Dermis microvascular lymphatic vessel endothelial cell (primary cell): ENCODE data around the gene ACAA1. TPM values are rescaled to one million over a fixed set of nuclear protein-coding genes. Genes with fewer than 3 reads are reported as not detected.

Source experiments
- DNase-seq, 2 donors: peaks; one replicate each; pipeline versions ENCODE4 v3.0.0 to v3.0.0-alpha.2; 2010; ENCODE audit warnings: low read depth in 2 of 2
- total RNA-seq: library from RNA; depleted of rRNA; stranded (reverse); fragments of >200 nt; gene quantifications from 2 replicates; pipeline ENCODE4 v1.2.1, GENCODE V29; 2014

The ACAA1 gene
- total RNA-seq, 1 donor from 2014 or later: 34.9 TPM

DNA sequence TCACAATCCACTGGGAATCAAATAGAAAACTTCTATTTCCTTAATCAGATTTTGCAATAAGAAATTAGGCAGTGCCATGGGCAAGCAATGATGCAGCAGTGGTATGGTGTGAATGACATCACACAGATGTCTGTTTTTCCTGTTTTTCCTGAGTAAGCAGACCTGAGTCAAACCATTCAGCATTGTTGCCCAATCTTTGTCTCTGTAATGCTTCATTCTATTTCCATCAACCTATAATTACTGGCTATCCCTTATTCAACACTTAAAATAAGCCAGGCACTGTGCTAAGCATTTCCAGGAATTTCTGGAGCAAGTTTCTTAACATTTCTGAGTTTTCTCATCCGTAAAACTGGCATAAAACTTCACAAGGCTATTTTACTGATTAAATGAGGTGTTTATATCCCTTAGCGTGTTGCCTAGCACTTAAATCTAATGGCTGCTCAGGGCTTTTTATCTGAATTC is 17.1 kb upstream of the ACAA1 start:
- DNase-seq: peak; percentile 45 to 57

DNA sequence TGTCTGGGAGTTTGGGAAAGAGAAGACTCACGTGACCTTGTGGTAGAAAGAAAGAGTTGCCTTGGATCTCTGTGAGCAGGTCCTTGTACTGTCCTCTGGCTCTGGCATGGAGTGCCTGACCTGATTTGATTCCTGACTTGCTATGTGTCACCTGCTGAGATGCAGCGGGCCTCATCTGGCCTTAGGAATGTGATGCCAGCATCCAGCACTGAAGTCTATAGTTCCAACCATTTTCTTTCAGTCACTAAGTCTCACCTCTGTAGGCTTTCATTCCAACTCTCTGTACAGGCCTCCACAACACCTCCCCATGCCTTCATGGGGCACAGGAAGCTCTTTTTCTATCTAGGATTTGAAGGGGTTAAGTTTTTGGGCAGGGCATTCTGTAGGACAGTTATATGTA is 16.3 kb upstream of the ACAA1 start:
- DNase-seq: no peak

DNA sequence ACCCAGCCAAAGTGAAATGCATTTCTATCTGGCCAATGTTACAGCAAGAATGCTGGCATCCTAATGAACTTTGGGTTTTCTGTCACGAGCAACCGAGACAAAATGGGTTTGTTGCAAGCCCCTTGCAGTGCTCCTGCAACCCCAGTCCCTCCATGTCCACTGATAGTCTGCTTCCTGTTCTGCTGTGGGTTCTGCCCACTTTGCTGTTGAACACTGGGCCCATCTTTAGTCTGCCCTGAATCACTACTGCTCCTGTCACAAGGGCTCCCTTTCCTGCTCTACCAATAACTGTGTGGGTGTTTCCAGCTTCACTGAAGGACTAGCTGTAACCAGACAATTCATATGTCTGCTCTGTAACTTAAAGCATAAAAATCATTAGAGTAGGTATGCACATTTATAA is 15.7 kb upstream of the ACAA1 start:
- DNase-seq: no peak

DNA sequence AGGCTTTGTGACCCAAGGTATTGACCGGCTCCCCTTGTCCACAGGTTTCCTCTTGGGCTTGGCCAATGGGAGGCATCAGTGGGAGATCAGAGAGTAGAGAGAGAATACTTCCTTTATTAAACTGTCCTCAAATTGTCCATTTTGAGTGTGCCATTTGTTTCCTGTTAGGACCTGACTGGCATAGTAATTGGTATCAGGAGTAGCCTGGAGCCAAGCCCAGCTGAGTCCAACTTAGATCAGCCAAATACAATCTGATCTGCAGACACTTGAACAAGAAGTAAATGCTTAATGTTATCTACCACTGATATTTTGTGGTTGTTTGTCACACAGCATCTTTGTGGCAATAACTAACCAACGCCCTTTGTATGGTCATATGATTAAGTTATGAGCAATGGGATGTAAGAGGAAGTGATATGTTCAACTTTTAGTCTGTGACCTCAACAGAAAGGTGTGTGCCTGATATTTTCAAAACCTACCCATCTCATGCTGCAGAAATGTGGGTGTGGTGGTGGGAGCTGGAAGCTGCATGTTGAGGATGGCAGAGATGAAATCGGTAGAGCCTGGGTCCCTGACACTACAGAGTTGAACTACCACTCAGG is 14.8 kb upstream of the ACAA1 start:
- DNase-seq: no peak

DNA sequence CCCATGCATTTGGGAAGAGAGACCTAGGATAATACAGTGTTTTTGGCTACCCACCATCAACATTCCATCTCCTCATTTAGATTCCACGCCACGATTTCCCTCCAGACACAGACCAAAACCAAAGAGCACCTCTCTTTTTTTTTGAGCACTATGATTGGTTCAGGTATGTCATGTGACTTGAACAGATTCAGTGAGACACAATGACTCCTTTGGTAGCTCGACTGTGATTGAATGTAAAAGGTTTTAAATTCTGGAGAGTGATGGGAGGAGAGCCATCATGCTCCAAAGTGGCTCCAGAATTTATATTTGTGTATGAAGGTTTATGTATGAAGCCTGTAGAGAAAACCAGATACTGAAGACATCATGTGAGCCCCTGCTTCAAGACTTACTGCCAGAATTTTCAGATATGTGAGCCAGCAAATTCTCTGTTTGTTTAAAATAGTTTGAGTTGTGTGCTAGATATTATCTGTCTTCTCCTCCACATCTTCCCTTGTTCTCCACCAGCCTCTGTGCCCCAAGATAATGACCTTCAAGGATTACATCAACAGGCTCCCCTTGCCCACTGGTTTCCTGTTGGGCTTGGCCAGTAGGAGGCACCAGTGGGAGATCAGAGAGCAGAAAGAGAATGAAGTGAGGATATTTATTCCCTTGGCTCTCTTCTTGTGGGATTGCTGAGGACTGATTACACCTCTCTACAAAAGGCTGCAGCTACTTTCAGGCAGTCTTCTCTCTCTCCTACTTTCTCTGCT is 14.0 kb upstream of the ACAA1 start:
- DNase-seq: no peak

DNA sequence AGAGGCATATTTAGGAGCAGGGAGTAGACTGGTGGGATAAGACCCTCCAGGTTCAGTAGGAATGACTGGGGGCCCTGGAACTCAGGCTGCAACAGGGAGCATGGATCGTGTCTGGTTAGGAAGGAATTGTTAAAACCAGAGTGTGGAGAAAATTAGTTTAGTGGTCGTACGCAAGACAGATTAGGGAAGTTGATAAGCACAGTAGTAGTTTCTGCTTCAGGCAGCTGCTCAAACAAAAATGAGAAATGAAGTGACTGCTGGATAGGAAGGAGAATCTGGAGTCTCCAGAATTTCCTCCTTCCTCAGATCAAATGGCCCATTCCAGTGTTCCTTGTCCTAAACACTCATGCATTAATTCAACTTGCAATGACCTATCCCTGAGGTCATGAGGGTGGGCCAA is 12.8 kb upstream of the ACAA1 start:
- DNase-seq: no peak

DNA sequence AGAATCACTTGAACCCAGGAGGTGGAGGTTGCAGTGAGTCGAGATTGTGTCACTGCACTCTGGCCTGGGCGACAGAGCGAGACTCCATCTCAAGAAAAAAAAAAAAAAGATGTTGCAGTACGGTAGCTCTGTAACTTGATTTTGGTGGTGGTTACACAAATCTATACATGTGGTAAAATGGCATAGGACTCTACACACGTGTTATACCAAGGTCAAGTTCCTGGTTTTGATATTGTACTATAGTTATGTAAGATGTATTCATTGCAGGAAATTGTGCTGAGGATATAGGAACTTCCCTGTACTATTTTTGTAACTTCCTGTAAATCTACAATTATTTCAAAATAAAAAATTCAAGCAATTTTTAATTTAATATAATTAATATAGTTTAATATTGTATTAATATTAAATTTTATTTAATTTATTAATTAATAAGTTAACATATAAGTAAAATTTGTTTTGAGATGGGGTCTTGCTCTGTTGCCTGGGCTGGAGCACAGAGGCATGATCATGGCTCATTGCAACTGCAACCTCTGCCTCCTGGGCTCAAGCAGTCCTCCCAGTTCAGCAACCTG is 11.5 kb upstream of the ACAA1 start:
- no peak for DNase-seq

DNA sequence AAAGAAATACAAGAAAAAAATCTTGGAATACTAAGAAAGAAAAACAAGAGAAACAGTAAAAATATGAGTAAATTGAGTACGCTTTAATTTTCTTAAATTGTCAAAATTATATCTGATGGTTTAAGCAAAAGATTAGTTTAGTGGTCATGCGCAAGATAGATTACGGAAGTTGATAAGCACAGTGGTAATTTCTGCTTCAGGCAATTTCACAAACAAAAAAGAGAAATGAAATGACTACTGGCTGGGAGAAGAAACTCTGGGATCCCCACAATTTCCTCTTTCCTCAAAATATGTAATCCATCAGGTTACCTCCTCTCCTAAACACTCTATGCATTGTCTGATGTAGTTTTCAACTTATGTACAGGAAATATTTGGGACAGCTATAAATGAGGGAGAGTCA is 10.5 kb upstream of the ACAA1 start:
- no peak for DNase-seq

DNA sequence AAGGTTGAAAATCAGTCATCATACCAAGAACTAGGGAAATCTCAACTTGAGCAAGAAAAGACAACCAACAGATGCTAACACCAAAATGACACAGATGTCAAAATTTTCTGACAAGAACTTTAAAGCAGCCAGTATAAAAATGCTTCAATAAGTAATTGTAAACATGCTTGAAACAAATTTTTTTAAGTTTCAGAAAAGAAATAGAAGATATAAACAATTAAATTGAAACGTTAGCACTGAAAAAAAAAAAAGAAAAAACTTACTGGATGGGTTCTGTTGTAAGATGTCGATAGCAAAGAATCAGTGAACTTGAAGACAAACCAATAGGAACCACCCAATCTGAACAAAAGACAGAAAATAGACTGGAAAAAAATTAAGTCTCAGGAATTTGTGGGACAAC is 9.6 kb upstream of the ACAA1 start:
- DNase-seq: no peak

DNA sequence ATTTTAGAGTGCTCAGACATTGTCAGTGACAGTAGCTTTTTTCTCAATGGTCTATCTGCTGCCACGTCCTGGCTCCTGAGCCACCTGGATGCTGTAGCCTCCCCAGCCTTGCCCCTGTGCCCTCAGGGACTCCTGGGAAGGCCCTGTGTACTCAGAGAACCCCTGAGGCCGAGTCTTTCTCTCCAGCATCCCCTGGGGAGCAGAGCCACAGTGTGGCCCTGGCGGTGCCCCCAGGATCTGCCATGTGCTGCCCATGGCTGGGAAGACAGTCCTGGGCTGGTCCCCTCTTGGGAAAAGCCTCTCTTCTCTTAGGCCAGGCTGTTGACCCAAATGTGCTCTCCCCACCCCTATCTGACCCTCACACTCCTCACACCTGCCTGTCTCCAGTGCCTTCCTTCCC is 6.6 kb upstream of the ACAA1 start:
- no peak for DNase-seq

DNA sequence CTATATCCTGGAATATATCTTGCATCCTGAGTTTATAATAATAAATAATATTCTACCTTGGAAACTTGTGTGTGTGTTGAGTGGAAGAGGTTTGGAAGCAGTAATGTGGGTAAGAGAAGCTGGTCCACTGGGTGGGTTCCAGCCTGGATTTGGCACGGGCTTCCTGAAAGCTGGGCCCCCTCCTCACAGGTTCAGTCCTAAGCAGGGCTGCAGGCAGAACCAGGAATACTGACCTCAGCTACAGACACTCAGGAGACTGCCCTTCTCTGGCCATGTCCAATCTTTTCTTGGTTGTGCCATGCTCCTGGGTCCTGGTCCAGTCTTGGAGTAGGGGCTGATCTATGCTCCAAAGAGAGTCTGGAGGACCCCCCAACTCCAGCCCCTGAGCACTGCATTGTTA is 6.0 kb upstream of the ACAA1 start:
- DNase-seq: no peak

DNA sequence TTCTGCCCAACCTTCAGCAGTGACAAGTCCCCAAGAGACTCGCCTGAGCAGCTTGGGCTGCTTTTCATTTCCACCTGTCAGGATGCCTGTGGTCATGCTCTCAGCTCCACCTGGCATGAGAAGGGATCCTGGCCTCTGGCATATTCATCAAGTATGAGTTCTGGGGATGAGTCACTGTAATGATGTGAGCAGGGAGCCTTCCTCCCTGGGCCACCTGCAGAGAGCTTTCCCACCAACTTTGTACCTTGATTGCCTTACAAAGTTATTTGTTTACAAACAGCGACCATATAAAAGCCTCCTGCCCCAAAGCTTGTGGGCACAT is 5.0 kb upstream of the ACAA1 start:
- DNase-seq: no peak

DNA sequence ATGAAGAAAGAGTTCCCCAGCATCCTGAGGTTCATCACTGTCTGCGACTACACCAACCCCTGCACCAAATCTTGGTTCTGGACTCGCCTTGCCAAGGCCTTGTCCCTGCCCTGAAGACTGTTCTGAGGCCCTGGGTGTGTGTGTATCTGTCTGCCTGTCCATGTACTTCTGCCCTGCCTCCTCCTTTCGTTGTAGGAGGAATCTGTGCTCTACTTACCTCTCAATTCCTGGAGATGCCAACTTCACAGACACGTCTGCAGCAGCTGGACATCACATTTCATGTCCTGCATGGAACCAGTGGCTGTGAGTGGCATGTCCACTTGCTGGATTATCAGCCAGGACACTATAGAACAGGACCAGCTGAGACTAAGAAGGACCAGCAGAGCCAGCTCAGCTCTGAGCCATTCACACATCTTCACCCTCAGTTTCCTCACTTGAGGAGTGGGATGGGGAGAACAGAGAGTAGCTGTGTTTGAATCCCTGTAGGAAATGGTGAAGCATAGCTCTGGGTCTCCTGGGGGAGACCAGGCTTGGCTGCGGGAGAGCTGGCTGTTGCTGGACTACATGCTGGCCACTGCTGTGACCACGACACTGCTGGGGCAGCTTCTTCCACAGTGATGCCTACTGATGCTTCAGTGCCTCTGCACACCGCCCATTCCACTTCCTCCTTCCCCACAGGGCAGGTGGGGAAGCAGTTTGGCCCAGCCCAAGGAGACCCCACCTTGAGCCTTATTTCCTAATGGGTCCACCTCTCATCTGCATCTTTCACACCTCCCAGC is 4.4 kb upstream of the ACAA1 start:
- DNase-seq: no peak

DNA sequence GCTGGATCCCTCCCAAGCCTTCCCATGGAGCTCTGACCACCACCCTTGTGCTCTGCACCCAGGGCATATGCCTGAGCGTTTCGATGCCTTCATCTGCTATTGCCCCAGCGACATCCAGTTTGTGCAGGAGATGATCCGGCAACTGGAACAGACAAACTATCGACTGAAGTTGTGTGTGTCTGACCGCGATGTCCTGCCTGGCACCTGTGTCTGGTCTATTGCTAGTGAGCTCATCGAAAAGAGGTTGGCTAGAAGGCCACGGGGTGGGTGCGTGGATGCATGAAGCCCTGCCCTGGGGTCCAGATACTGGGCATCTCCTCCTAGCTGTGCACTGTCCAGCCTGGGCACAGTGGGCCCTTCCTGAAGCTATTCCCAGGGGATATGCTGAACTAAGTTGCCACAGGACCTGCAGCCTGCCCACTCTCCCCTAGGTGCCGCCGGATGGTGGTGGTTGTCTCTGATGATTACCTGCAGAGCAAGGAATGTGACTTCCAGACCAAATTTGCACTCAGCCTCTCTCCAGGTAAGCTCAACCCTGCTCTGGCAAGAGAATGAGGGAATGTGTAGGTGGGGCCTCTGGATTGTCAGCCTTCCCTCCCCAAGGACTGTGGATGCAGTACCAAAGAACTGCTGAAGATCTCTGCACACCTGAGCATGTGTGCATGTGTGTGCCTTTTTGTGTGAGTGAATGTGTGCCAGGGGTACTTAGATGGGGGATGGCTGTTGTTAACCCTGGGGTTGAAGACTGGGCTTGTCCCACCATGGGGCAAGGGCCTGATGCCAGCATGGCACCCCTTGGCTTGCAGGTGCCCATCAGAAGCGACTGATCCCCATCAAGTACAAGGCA is 3.6 kb upstream of the ACAA1 start:
- DNase-seq: no peak

DNA sequence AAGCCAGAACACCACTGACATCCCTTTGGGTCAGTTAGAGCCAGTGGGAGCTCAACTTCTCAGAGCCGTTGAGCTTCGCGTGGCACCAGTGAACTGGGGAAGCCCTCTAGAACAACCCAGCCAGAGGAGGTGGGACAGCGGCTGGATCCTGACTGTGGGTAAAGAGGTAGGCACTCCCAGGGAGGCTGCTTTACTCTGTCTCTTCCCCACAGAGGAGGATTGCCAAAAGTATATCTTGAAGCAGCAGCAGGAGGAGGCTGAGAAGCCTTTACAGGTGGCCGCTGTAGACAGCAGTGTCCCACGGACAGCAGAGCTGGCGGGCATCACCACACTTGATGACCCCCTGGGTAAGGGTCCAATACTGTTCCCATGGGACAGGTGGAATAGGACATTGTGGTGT is 2.7 kb upstream of the ACAA1 start:
- DNase-seq: no peak

DNA sequence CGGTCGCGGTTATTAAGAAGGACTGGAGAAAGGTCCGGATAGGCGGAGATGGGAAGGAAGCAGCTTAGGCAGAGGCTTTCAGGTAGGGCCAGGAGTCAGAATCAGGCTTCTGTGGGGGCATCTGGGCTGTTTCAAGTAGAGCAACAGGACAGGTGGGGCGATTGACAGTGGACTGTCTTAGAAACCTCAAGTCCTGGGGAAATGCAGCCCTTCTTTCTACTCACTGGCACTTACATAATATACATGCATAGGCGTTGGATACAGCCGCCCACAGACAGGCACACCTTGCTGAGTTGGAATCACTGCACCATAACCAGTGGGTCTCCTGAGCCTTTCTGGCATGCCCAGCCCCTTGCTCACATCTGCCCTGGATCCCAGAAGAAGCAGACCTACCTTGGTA is 2.3 kb upstream of the ACAA1 start:
- no peak for DNase-seq

DNA sequence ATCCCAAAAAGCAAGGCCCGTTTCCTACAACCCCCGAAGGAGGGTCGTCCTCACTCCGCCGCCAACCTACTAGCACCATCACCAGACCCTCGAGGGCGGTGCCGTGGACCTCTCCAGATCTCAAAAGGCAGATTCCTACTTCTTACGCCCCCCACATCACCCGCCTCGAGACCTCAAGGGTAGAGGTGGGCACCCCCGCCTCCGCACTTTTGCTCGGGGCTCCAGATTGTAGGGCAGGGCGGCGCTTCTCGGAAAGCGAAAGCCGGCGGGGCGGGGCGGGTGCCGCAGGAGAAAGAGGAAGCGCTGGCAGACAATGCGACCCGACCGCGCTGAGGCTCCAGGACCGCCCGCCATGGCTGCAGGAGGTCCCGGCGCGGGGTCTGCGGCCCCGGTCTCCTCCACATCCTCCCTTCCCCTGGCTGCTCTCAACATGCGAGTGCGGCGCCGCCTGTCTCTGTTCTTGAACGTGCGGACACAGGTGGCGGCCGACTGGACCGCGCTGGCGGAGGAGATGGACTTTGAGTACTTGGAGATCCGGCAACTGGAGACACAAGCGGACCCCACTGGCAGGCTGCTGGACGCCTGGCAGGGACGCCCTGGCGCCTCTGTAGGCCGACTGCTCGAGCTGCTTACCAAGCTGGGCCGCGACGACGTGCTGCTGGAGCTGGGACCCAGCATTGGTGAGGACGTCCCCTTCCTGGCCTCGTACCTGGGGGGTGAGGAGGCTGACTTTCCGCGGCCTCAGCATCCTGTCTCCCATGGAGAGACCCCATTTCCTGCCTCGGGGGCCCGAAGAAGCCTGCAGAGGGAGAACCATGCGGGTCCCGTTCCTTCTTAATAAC is 1.6 kb upstream of the ACAA1 start, which contains the start of gene MYD88:
TSS of gene MYD88 (plus strand) at position 313 of the 842 bp plus-strand sequence. CDS start at position 353, 40 bp downstream.
- DNase-seq: peak in 1 of 2 donors; percentile 69

DNA sequence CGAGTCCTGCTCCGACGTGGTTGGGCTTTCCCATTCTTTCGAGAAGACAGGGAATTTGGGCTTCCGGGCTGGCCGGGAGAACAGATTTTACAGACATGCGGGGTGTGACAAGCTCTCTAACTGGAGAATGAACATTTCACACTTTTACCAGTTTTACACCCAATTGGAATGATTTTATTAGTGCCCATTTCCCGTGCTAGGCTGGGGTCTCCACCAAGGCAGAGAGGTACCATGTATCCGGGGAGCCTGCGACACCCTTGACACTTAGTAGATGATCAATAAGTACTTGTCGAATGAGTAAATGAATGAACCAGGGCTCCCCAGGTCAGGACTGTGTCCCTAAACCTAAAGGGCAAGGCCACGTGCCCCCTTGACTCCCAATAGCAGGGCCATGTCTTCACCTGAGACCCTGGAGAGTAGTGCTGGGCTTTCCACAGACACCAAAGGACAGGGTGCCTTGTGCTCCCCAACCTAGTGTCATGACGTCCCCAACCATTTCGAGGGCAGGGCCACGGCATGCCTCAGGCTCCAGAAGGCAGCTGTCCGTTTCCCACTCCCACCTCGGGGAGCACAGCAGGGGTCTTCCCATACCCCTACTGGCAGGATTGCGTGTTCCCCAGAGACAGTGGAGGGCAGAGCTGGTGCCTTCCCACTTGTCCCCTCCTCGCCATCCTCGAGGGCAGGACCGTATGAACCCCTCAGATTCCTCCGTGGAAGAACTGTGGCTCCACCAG is 855 bp upstream of the ACAA1 start:
- DNase-seq: peak in 1 of 2 donors; percentile 9

DNA sequence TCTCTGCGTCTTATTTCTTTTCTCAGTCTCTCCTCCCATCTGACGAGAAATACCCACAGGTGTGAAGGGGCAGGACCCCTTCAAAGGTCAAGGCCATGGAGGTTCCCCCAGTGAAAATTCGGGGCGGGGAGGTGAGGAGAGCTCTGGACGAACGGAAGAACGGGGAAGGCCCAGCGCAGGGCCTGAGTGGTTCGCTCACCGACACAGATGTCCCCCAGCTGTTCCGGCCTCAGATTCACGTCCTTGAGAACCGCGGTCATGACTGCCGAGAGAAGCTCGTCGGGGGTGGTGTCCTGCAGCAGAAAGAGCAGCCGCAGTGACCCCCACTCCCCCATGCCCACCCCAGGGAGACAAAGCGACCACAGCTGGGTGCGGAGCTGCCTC is 542 bp downstream of the ACAA1 start:
- DNase-seq: peak in 1 of 2 donors; percentile 26
